B cell (primary cell): ENCODE data around the gene WNT9B. TPM values are rescaled to one million over a fixed set of nuclear protein-coding genes. Genes with fewer than 3 reads are reported as not detected.

Source experiments
- ATAC-seq: fragments of 200-7000 bp; cut with Tn5 transposase; one replicate; pipeline ENCODE4 v1.10.0; 2021; ENCODE audit warnings: low read depth, mild to moderate bottlenecking, moderate number of reproducible peaks, moderate library complexity
- CTCF ChIA-PET: fragments of 350-600 bp; sonication (Branson Sonifier 250); formaldehyde crosslinking; loops from one replicate; lab custom pipeline; 2021; ENCODE audit warnings: antibody characterized with exemption, inconsistent platforms; lab: Charles Lee
- POLR2A ChIA-PET: fragments of 350-600 bp; sonication (Branson Sonifier 250); formaldehyde crosslinking; loops from one replicate; lab custom pipeline; 2021; ENCODE audit warnings: antibody characterized with exemption; lab: Charles Lee
- DNase-seq: peaks from one replicate; pipeline ENCODE4 v3.0.0; 2013
- H2AFZ ChIP-seq: 2 replicates; pipeline ENCODE4 v1.6.1; 2012; ENCODE audit warnings: mild to moderate bottlenecking, low read depth, low read length; ENCODE audit not compliant: insufficient read depth, poor library complexity, severe bottlenecking
- H3K27ac ChIP-seq, 2 donors: 1 replicate in 1 of 2; 2 replicates in 1 of 2; pipeline ENCODE4 v1.5.1; 2012 to 2013; ENCODE audit warnings: low read length in 2 of 2, mild to moderate bottlenecking in 2 of 2, moderate library complexity in 1 of 2
- H3K27me3 ChIP-seq, 4 experiments: fragments of 200-600 bp in 1 of 4; sonication (generic) in 1 of 4; replicated peaks in 1 of 4; 1 replicate in 2 of 4; 2 replicates in 2 of 4; pipeline versions ENCODE4 v1.6.1 to v1.7.0; 2013 to 2016; ENCODE audit warnings: low read length in 3 of 4, mild to moderate bottlenecking in 2 of 4, mixed read lengths in 1 of 4, moderate library complexity in 1 of 4; ENCODE audit not compliant: insufficient read depth in 4 of 4, control insufficient read depth in 3 of 4; ENCODE audit errors: control extremely low read depth in 1 of 4
- H3K36me3 ChIP-seq, 2 experiments: replicated peaks in 1 of 2; 1 replicate in 1 of 2; 2 replicates in 1 of 2; pipeline versions ENCODE4 v1.6.1 to v1.7.1; 2013; ENCODE audit warnings: low read length in 1 of 2; ENCODE audit not compliant: insufficient read depth in 2 of 2, control insufficient read depth in 1 of 2; ENCODE audit errors: control extremely low read depth in 1 of 2, extremely low read depth in 1 of 2
- H3K4me1 ChIP-seq, 2 donors: fragments of 200-600 bp in 1 of 2; sonication (generic) in 1 of 2; 1 replicate in 1 of 2; 2 replicates in 1 of 2; pipeline versions ENCODE4 v1.5.1 to v1.6.1; 2013 to 2017; ENCODE audit warnings: low read length in 2 of 2; ENCODE audit not compliant: control insufficient read depth in 2 of 2, insufficient read depth in 2 of 2
- H3K4me2 ChIP-seq: replicated peaks from 2 replicates; pipeline ENCODE3; 2012; ENCODE audit warnings: mild to moderate bottlenecking, low read depth, low read length; ENCODE audit not compliant: poor library complexity, severe bottlenecking
- H3K4me3 ChIP-seq, 5 experiments: fragments of 200-600 bp in 1 of 5; sonication (generic) in 1 of 5; 1 replicate in 3 of 5; 2 replicates in 2 of 5; pipeline versions ENCODE4 v1.5.1 to v1.7.0; 2011 to 2016; ENCODE audit warnings: low read length in 4 of 5, mild to moderate bottlenecking in 4 of 5, low read depth in 2 of 5, control low read depth in 1 of 5, moderate library complexity in 1 of 5; ENCODE audit not compliant: insufficient read depth in 1 of 5; ENCODE audit errors: control extremely low read depth in 1 of 5, extremely low read depth in 1 of 5
- H3K79me2 ChIP-seq: fragments of 200-600 bp; sonication (generic); one replicate; pipeline ENCODE4 v1.6.0; 2016; ENCODE audit warnings: low read length; ENCODE audit not compliant: control insufficient read depth, insufficient read depth
- H3K9ac ChIP-seq: fragments of 200-600 bp; sonication (generic); 2 replicates; pipeline ENCODE4 v1.6.1; 2017; ENCODE audit warnings: mild to moderate bottlenecking, low read length, moderate library complexity
- H3K9me3 ChIP-seq, 3 donors: one replicate each; pipeline versions ENCODE4 v1.6.1 to v1.7.1; 2013; ENCODE audit warnings: low read length in 2 of 3; ENCODE audit not compliant: control insufficient read depth in 2 of 3, insufficient read depth in 1 of 3; ENCODE audit errors: control extremely low read depth in 1 of 3
- H4K20me1 ChIP-seq: 2 replicates; pipeline ENCODE4 v1.6.0; 2012; ENCODE audit warnings: mild to moderate bottlenecking, low read length; ENCODE audit not compliant: insufficient read depth, control insufficient read depth, poor library complexity, severe bottlenecking
- H3K27ac Mint-ChIP-seq: one replicate; pipeline ENCODE4 v1.8.0; 2021; ENCODE audit warnings: mixed read lengths
- H3K27me3 Mint-ChIP-seq: one replicate; pipeline ENCODE4 v1.8.0; 2021; ENCODE audit warnings: mixed read lengths
- H3K4me1 Mint-ChIP-seq: one replicate; pipeline ENCODE4 v1.8.0; 2021; ENCODE audit warnings: mixed read lengths
- H3K4me3 Mint-ChIP-seq: one replicate; pipeline ENCODE4 v1.8.0; 2021; ENCODE audit warnings: mixed read lengths
- H3K9me3 Mint-ChIP-seq: one replicate; pipeline ENCODE4 v1.8.0; 2022; ENCODE audit warnings: mixed read lengths; ENCODE audit not compliant: insufficient read depth
- CTCF ChIP-seq: fragments of 200-600 bp; IDR thresholded peaks from one replicate; pipeline ENCODE4 v1.8.0; 2022; ENCODE audit warnings: antibody characterized with exemption, mild to moderate bottlenecking
- EZH2 ChIP-seq: IDR thresholded peaks from 2 replicates; pipeline ENCODE4 v1.6.1; 2012; ENCODE audit warnings: borderline replicate concordance, low read depth, mild to moderate bottlenecking, moderate library complexity, low read length; ENCODE audit not compliant: insufficient read depth, poor library complexity, severe bottlenecking
- WGBS: methylation state at CpG from one replicate; pipeline ENCODE4 v1.1.5; 2013; ENCODE audit warnings: missing lambda C conversion rate; ENCODE audit not compliant: insufficient coverage; 5-methylcytosine and 5-hydroxymethylcytosine counted together
- intact Hi-C: fragments of 100-400 bp; cut with micrococcal nuclease; formaldehyde crosslinking; loops from one replicate; pipeline ENCODE4 v1.10.0; 2022
- polyA plus RNA-seq: library from polyadenylated mRNA; depleted of rRNA; stranded (reverse); fragments of >200 nt; gene quantifications from 2 replicates; pipeline ENCODE4 v1.2.3, GENCODE V29; 2012
- total RNA-seq, 2 donors: library from RNA; stranded (reverse); fragments of 120-200 nt in 1 of 2; gene quantifications; 1 replicate in 1 of 2; 2 replicates in 1 of 2; pipeline versions ENCODE4 v1.2.3 to v1.2.4, GENCODE V29; 2013 to 2022

WNT9B gene
- total and polyA plus RNA-seq, 2 donors (not counting 1 experiment from before 2014, with no cell fraction given) = not detected

- ChIA-PET CTCF (interaction anchor here (1.0 to 1.7 kb wide), 2 partner anchors 12 to 16 kb away, joined by 3 to 6 read pairs; no protein-coding TSS in a partner anchor), POLR2A (no interaction called here)
- Histone ChIP-seq H2AFZ (no peak overlapping the region), H4K20me1 (no peaks in the 10 kb centered on the region), H3K9me3 (peaks cover 0 to 3% (median 0%) of the 10 kb centered on the region in 3 donors), H3K4me1 (peaks cover 0 to 2% of the 10 kb centered on the region in 2 donors), H3K4me3 (no peak overlapping the region), H3K79me2 (no peaks in the 10 kb centered on the region), H3K4me2 (no peak overlapping the region), H3K27ac (no peak overlapping the region), H3K36me3 (no peaks in the 10 kb centered on the region), H3K27me3 (peaks cover 0 to 22% (median 3%) of the 10 kb centered on the region in 4 experiments), H3K9ac (no peak overlapping the region)
- ATAC-seq (no peak), DNase-seq (no peak)
- no CpG with 5 or more reads among the region's 2 CpGs for WGBS
- H3K9me3 Mint-ChIP-seq = no peaks in the 10 kb centered on the region
- H3K4me1 Mint-ChIP-seq = no peaks in the 10 kb centered on the region
- no peak overlapping the region for H3K27ac Mint-ChIP-seq
- no peak overlapping the region for H3K4me3 Mint-ChIP-seq
- intact Hi-C loops = no loop called here
- peaks cover 24% of the 10 kb centered on the region for H3K27me3 Mint-ChIP-seq
- TF ChIP-seq CTCF = no peak
- TF ChIP-seq EZH2 = no peak
Observed at GRCh38 chr17:46827274-46827673, 24.1 kb upstream of the WNT9B start.

- ATAC-seq (no peak), DNase-seq (no peak)
- Histone ChIP-seq H3K4me3 (no peak overlapping the region), H3K79me2 (no peaks in the 10 kb centered on the region), H3K9me3 (no peaks in the 10 kb centered on the region), H3K36me3 (no peaks in the 10 kb centered on the region), H3K4me1 (no peaks in the 10 kb centered on the region), H3K27me3 (peaks cover 0 to 8% (median 1%) of the 10 kb centered on the region in 4 experiments), H2AFZ (no peak overlapping the region), H4K20me1 (no peaks in the 10 kb centered on the region), H3K9ac (no peak overlapping the region), H3K4me2 (no peak overlapping the region), H3K27ac (no peak overlapping the region)
- Mint-ChIP-seq H3K9me3 (no peaks in the 10 kb centered on the region), H3K27ac (no peak overlapping the region), H3K4me3 (no peak overlapping the region), H3K4me1 (peaks cover 4% of the 10 kb centered on the region), H3K27me3 (peaks cover 23% of the 10 kb centered on the region)
- intact Hi-C loops = no loop called here
- ChIA-PET POLR2A (interaction anchor here (0.6 kb wide), 1 partner anchor 1712 kb away, joined by 4 read pairs; no protein-coding TSS in a partner anchor), CTCF (no interaction called here)
- 76% methylated on average over 10 of the region's 14 CpGs for WGBS
- TF ChIP-seq CTCF (no peak), EZH2 (no peak)
Observed at GRCh38 chr17:46831573-46832330, 19.6 kb upstream of the WNT9B start.
